ENCODE measurements around the gene APRT.
"Not testable (repeated sequence)": the region's sequence is repeated elsewhere in the genome, so short reads cannot be mapped to it uniquely, and the experiment has no call there.

The APRT gene

GRCh38 chr16:88841521-88842307 is 30.0 kb upstream of the APRT start:
- DNase-seq (ENCODE audit: low spot score): no peak

DNA sequence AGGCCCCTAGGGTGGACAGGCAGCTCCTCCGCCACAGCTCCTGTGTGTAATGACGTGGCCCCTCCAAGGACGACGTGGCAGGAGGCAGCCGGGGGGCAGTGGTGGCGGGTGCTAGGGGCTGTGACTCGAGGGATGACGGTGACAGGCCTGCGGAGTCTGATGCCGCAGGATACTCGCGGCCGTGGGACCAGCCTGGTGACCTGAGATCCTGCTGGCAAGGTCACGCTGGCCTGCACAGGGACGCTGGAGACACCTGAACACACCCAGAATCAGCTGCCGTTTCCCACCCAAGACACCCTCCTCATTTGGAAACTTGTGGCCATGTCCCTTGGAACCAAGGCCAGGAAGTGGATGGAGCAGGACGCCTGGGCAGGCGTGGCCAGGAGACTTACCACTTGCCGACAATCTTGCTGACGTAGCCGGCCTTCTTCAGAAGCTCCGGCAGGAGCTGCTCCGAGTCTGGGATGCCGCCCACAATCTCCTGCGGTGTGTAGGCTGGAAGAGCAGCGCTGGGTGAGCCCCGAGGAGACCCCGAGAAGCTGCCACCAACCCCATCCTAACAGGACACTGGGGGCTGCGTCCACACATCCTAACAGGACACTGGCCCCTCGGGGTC is 29.0 kb upstream of the APRT start:
- DNase-seq (ENCODE audit: low spot score): no peak

- DNase-seq (ENCODE audit: low spot score): no peak
Measured at GRCh38 chr16:88839745-88840599, 28.2 kb upstream of the APRT start.

GRCh38 chr16:88839026-88839529 is 27.4 kb upstream of the APRT start:
- no peak for DNase-seq (ENCODE audit: low spot score)

- no peak for DNase-seq (ENCODE audit: low spot score)
Measured at GRCh38 chr16:88838566-88838965, 26.8 kb upstream of the APRT start.

GRCh38 chr16:88837806-88838205 is 26.1 kb upstream of the APRT start:
- no peak for DNase-seq (ENCODE audit: low spot score)

DNA sequence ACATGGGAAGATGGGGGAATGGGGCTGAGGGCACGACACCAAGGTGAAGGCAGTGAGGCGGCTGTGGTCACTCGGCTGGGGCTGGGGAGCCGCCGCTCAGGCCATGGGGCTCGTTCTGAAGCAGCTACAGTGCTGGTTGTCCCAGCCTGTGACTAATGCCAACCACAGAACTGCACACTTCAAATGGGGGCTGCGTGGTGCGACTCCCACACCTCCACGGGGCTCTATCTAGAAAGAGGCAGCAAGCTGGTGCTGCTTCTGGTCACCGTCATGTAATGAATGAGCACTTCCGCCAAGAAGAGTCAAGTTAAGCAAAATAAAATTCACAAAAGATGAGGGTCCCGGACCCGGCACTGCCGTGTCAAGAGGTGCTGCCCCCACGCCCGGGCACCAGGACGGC is 25.1 kb upstream of the APRT start:
- no peak for DNase-seq (ENCODE audit: low spot score)

GRCh38 chr16:88835818-88836217 is 24.1 kb upstream of the APRT start:
- DNase-seq (ENCODE audit: low spot score): no peak

DNA sequence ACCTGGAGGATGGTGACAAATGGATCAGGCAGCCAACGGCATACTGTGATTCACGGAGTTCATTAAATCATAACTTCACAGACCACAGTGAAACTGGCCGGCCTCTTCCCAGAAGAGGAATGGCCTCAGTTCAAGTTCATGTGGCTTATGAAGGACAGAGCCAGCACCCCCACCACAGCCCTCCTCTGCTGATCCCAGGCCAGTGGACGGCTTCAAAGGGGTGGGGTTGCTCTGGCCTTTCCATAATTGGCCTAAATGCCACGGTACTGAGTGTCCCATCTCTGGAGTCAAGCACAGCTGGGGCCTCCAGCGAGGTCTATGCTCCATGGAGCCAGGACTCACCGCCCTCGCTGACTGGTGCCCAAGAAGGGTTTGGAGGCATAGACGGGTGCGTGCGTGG is 23.7 kb upstream of the APRT start:
- DNase-seq (ENCODE audit: low spot score): no peak

DNA sequence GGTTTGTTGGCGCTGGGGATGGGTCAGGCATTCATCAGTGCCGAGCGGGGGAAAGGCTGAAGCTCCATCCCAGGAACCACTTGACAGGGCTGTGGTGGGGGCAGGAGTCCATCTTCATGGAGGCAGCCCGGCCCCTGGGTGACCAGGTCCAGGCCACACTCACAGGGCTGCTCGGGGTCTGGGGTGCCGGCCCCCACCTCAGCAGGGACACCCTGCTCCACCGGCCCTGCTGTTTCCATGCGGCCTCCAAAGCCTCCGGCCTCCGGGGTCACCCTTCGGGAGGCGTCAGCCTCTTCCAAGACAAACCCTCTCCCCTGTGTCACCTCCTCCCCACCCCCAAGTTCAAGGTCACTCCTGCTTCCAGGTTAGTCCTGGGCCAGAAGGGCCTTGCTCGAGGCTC is 22.9 kb upstream of the APRT start:
- DNase-seq (ENCODE audit: low spot score): no peak

- no peak for DNase-seq (ENCODE audit: low spot score)
Measured at GRCh38 chr16:88833086-88833485, 21.4 kb upstream of the APRT start.

DNA sequence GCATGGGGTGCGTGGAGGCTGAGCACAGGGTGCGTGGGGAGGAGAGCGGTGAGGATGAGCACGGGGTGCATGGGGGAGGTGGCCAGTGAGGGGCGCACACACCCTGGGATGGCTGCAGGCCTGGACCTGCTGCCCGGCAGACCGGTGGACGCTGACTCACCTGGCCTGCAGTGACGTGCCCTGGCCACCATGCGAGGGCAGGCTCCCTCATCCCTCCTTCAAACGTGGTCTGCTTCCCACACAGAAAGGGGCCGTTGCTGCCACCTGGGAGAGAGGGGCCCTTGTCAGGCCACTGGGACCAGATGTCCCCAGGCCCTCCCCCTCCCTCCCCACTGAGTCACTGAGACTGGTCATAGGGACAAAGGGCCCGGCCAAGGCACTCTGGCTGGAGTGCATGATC is 20.1 kb upstream of the APRT start:
- no peak for DNase-seq (ENCODE audit: low spot score)

DNA sequence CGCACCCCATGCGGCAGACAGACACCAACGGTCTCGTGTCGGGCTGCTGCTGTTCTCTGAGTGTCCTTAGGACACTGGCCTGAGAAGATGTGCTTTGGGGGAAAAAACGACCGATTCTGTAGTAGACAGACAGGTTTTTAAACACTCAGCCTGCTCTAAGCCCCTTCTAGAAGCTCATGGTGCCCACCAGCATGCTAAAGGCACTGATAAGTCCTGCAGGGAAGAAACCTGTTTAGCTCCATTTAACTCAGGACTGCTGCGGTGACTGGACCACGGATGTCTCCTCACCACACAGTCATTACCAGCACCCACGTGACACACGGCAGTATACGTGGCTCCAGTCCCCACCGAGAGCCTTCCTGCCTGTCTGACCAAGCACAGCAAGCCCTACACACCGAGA is 19.1 kb upstream of the APRT start:
- no peak for DNase-seq (ENCODE audit: low spot score)

- DNase-seq (ENCODE audit: low spot score): no peak
Measured at GRCh38 chr16:88830258-88830657, 18.5 kb upstream of the APRT start.

- DNase-seq (ENCODE audit: low spot score): no peak
Measured at GRCh38 chr16:88828711-88829110, 17.0 kb upstream of the APRT start.

GRCh38 chr16:88827727-88828126 is 16.0 kb upstream of the APRT start:
- no peak for DNase-seq (ENCODE audit: low spot score)

GRCh38 chr16:88826070-88826840 is 14.5 kb upstream of the APRT start:
- DNase-seq (ENCODE audit: low spot score): no peak

DNA sequence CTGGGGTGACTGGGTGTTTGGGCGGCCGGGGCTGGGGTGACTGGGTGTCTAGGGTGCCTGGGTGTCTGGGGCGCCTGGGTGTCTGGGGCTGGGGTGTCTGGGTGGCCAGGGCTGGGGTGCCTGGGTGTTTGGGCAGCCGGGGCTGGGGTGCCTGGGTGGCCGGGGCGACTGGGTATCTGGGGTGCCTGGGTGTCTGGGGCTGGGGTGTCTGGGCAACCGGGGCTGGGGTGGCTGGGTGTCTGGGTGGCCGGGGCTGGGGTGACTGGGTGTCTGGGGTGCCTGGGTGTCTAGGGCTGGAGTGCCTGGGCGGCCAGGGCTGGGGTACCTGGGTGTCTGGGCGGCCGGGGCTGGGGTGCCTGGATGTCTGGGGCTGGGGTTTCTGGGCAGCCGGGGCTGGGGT is 13.4 kb upstream of the APRT start:
- DNase-seq (ENCODE audit: low spot score): no peak

DNA sequence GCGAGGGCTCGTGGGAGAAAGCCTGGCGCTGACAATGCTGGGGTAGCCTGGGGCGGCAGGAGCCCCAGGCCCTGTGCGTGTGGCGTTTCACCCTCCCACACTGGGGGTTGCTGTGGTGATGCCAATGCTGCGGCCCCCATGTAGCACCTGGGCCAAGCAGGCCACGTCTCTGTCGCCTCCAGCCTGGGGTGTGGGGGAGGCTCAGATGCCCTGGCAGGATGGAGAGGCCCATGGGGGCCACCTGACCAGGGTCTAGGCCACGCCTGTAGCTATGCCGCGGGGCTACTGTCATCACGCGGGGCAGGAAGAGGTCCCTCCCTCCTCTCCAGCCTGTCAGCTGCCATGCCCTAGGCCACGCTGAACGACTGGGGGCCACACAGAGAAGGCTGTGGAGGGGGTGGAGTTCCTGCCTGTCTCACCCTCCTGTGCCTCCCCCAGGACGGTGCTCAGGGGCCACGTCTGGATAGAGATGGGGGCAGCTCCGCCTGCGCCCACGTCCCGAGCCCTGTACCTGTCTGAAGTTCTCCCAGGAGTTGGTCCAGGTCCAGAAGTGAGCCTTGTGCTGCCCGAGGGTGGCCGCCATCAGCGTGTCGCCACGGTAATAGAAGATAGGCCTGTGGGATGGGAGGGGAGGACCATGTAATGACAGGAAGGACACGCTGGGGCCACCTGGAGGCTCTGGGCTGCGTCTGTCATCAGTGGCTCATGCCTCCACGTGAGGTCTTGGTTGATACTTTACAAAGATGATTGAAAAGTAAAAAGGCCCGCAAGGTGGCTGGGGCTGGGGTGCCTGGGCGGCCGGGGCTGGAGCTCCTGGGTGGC is 12.7 kb upstream of the APRT start:
- DNase-seq (ENCODE audit: low spot score): no peak

- DNase-seq (ENCODE audit: low spot score): not testable (repeated sequence)
Measured at GRCh38 chr16:88823646-88824045, 11.9 kb upstream of the APRT start.
